ENCODE data around the gene SPATC1L. TPM values are rescaled to one million over a fixed set of nuclear protein-coding genes. Genes with fewer than 3 reads are reported as not detected.

Gene SPATC1L
- total and polyA plus RNA-seq, 8 donors = 5.0 to 17.7 (median 12.8) TPM

DNA sequence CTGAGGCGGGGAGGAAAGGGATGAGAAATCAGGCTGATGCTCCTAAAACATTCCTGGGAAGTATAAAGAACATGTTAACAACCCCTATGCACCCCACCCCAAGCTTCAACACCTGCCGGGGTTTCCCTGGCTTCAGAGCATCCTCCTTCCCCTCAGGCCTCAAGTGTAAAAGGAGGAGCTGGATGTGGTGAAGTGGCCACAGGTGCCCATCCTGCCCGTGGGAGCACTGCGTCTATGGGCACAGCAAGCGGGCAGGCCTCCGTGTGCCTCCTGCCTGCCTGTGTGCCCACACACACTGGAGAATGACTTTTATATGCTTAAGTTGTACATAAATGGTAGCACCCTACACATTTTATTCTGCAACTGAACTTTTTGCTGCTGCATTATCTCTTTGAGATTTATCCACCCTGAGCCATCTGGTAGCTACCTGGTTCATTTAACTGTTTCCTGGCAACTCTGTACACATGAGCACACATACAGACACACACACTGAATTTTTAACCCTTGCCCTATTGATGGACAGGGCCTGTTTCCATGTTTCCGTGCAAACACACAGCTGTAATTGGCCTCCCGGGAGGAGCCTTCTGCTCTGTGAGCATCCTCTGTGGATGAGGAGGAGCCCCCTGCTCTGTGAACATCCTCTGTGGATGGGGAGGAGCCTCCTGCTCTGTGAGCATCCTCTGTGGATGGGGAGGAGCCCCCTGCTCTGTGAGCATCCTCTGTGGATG is 15.4 kb downstream of the SPATC1L start:
- Histone ChIP-seq H3K4me1 (no peaks in the 10 kb centered on the region), H3K27ac (no peak overlapping the region), H3K4me3 (no peak overlapping the region), H3K9me3 (no peaks in the 10 kb centered on the region), H3K36me3 (no peaks in the 10 kb centered on the region), H3K27me3 (no peaks in the 10 kb centered on the region)
- TF ChIP-seq, protein P1, sequence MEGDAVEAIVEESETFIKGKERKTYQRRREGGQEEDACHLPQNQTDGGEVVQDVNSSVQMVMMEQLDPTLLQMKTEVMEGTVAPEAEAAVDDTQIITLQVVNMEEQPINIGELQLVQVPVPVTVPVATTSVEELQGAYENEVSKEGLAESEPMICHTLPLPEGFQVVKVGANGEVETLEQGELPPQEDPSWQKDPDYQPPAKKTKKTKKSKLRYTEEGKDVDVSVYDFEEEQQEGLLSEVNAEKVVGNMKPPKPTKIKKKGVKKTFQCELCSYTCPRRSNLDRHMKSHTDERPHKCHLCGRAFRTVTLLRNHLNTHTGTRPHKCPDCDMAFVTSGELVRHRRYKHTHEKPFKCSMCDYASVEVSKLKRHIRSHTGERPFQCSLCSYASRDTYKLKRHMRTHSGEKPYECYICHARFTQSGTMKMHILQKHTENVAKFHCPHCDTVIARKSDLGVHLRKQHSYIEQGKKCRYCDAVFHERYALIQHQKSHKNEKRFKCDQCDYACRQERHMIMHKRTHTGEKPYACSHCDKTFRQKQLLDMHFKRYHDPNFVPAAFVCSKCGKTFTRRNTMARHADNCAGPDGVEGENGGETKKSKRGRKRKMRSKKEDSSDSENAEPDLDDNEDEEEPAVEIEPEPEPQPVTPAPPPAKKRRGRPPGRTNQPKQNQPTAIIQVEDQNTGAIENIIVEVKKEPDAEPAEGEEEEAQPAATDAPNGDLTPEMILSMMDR (IDR thresholded peaks at IDR 0.05) = no peak
- DNase-seq = no peak
- no peak for ATAC-seq
- intact Hi-C loops (cut with DNase I) = no loop called here

DNA sequence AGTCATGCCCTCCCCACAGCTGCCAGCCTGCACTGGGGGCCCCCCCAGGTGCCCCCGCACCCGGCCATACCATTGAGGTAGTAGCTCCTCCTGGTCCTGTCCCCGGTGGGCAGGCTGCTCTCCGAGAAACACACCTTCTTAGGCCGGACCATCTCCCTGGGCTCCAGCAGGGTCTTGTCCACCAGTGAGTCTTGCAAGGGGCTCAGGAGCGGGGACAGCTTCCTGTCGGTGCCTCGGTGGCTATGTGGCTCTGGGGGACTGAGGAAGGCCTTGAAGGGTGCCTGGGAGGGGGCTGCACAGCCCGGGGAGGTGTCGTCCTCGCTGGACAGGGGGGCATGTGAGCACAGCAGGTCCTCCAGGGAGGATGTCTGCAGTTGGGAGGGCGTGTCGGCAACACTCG is 16.0 kb downstream of the SPATC1L start:
- intact Hi-C loops (cut with DNase I) = no loop called here
- ATAC-seq (no peak), DNase-seq (no peak)
- Histone ChIP-seq H3K4me1 (no peaks in the 10 kb centered on the region), H3K36me3 (no peaks in the 10 kb centered on the region), H3K4me3 (no peak overlapping the region), H3K27ac (no peak overlapping the region), H3K27me3 (no peaks in the 10 kb centered on the region), H3K9me3 (no peaks in the 10 kb centered on the region)
- TF ChIP-seq, protein P1 (IDR thresholded peaks at IDR 0.05) = no peak

DNA sequence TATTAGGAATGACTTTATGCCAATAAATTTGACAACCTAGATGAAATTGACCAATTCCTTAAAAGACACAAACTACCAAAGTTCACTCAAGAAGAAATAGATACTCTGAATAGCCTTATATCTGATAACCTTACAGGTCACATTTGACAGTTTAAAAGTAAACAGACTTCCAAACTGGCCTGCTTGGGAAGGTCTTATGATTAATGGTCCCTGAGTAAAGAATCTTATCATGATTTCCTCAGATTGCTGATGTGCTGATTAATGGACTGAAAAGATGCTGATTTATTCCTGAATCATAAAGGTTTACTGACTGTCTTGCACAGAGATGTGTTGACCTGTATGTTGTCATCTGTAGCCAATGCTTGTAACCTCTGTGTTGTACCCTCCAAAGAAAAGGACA is 19.2 kb downstream of the SPATC1L start:
- peaks cover 0 to 10% of the 10 kb centered on the region in 2 donors for H3K36me3 ChIP-seq
- H3K9me3 ChIP-seq = peaks cover 0 to 7% of the 10 kb centered on the region in 2 donors
- H3K27ac ChIP-seq = no peak overlapping the region
- intact Hi-C loops (cut with DNase I) = no loop called here
- ATAC-seq = no peak
- no peak for DNase-seq
- H3K27me3 ChIP-seq = no peaks in the 10 kb centered on the region
- H3K4me1 ChIP-seq = no peaks in the 10 kb centered on the region
- no peak overlapping the region for H3K4me3 ChIP-seq
- TF ChIP-seq, protein P1 (IDR thresholded peaks at IDR 0.05) = no peak

DNA sequence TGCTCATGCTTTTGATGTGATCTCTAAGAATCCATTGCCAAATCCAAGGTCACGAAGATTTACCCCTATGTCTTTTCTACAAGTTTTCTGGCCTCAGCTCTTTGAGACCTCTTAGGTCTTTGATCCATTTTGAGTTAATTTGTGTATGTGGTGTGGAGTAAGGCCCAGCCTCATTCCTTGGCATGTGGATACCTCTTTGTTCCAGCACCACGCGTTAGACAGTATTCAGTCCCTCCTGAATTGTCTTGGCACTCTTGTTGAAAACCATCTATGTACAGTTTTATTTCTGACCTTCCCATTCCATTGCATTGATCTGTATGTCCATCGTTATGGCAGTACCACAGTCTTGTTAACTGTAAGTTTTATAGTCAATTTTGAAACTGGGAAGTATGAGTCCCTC is 20.9 kb downstream of the SPATC1L start:
- intact Hi-C loops (cut with DNase I) = no loop called here
- Histone ChIP-seq H3K27me3 (no peaks in the 10 kb centered on the region), H3K4me3 (no peak overlapping the region), H3K36me3 (peaks cover 0 to 10% of the 10 kb centered on the region in 2 donors), H3K9me3 (peaks cover 0 to 7% of the 10 kb centered on the region in 2 donors), H3K4me1 (no peaks in the 10 kb centered on the region), H3K27ac (no peak overlapping the region)
- ATAC-seq (no peak), DNase-seq (no peak)
- TF ChIP-seq, protein P1 (IDR thresholded peaks at IDR 0.05) = no peak

DNA sequence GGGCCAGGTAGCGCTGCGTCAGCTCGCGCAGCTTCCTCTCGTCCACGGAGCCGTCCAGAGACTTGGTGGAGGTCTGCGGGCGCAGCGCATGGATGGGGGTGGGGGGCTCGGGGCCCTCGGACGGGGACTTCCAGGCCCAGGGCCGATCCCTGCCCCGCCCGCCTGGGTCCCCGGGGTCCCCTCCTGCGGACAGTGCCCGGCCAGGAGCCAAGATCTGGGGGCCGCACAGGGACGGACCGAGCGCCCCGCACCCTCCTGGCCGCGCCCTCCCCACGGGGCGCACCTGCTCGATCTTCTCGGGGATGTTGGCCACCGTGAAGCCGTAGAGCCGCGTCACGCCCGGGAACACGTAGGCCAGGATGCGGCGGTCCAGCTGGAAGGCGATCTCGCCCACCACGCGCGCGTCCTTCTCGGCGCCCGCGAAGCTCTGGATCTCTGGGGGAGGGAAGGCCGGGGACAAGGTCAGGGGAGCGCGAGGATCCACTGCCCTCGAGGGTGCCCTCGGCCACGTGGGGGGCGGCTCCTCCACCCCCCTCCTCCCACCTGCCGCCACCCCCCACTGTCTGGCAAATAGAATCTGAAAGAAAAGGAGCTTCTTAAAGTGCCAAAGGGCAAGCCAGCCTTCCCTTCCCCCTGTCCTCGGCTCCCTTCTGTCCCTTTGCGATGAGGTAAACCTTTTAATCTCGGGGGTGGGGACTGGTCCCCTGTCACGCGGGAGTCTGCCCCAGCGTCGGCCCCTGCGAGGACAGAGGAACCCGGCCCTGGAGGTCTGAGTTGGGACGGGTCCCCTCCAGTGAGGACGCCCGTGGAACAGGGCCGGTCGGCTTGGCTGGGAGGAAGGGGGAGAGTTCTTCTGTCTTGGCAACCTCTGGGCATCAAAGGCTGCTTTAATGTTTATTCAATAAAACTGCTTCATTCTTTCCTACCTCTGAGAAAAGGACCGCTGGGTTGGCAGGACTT is 22.3 kb downstream of the SPATC1L start:
- Histone ChIP-seq H3K4me3 (no peak overlapping the region), H3K27me3 (no peaks in the 10 kb centered on the region), H3K9me3 (peaks cover 0 to 7% of the 10 kb centered on the region in 2 donors), H3K4me1 (no peaks in the 10 kb centered on the region), H3K27ac (no peak overlapping the region), H3K36me3 (peaks cover 0 to 10% of the 10 kb centered on the region in 2 donors)
- intact Hi-C loops (cut with DNase I) = no loop called here
- TF ChIP-seq, protein P1 (IDR thresholded peaks at IDR 0.05) = no peak
- DNase-seq = peak in 1 of 4 donors; percentile 71
- ATAC-seq = no peak
